ENCODE measurements around the gene FREM2. TPM values are rescaled to one million over a fixed set of nuclear protein-coding genes. Genes with fewer than 3 reads are reported as not detected.

Gene FREM2
- total and polyA plus RNA-seq, 2 donors (not counting 3 experiments of a cell fraction or from before 2014, with no cell fraction given): under 0.01 TPM; not detected in 1

DNA sequence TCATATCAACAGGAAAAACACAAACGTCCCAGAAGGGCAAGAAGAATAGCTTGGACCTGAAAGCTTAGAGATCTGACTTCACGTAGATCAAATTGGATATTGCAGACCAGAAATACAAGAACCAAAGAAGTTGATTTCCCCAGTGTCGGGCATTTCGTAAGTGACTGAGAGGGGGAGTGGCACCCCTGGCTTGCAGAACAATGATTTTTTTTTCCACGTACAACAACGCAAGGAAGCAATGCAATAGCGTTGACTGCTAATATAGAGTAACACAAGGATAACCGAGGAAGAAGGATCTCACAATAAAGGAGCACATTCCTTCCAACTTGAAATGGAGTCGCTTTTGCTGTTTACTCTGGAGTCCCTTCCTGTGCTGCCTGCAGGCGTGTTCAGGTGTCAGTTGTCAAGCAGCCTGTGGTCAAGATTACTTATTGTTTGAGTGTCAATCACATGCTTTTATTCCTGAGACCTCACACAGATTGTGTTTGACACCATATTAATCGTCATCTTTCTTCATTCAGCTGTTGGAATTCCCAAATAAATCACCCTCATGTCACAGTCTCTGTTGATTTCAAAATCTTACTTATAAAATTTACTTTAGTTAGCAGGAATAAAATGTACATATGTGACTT lies 139.4 kb downstream of the FREM2 start:
- Histone ChIP-seq H3K27ac (ENCODE audit: insufficient read depth, low read depth, low read length) (no peak overlapping the region), H3K4me1 (ENCODE audit: control insufficient read depth, extremely low read depth, insufficient read depth, low read length) (no peaks in the 10 kb centered on the region), H4K20me1 (replicated peaks; ENCODE audit: control insufficient read depth, extremely low read depth, insufficient read depth, low read length) (no peaks in the 10 kb centered on the region), H3K4me3 (replicated peaks in 1 of 3; ENCODE audit: insufficient read depth in 1 of 3, low read depth in 1 of 3, low read length in 3 of 3) (no peak overlapping the region), H3K36me3 (ENCODE audit: control insufficient read depth in 2 of 2, extremely low read depth in 1 of 2, insufficient read depth in 2 of 2, low read length in 2 of 2) (no peaks in the 10 kb centered on the region), H3K79me2 (ENCODE audit: control insufficient read depth, insufficient read depth, low read length) (no peaks in the 10 kb centered on the region), H3K9me1 (replicated peaks; ENCODE audit: control insufficient read depth, extremely low read depth, insufficient read depth, low read length) (no peaks in the 10 kb centered on the region), H3K9me3 (replicated peaks; ENCODE audit: control insufficient read depth, insufficient read depth, low read length) (no peaks in the 10 kb centered on the region), H3K9ac (replicated peaks; ENCODE audit: extremely low read depth, insufficient read depth, low read length) (no peak overlapping the region), H2AFZ (ENCODE audit: low read depth, low read length) (no peak overlapping the region), H3K4me2 (ENCODE audit: insufficient read depth, low read length) (no peak overlapping the region), H3K27me3 (ENCODE audit: control insufficient read depth in 2 of 2, insufficient read depth in 2 of 2, low read length in 2 of 2) (no peaks in the 10 kb centered on the region)
- no peak for TF ChIP-seq JUN (IDR thresholded peaks at IDR 0.05; ENCODE audit: borderline replicate concordance, insufficient read depth, insufficient read length, low read depth)
- no peak for TF ChIP-seq FOS (IDR thresholded peaks at IDR 0.05; ENCODE audit: borderline replicate concordance, insufficient read depth, low read length)
- TF ChIP-seq EZH2 (IDR thresholded peaks at IDR 0.05; ENCODE audit: borderline replicate concordance, low read depth, low read length, severe bottlenecking): no peak
- TF ChIP-seq GATA2 (IDR thresholded peaks at IDR 0.05; ENCODE audit: insufficient read depth, insufficient read length, low read depth, low read length): no peak
- TF ChIP-seq, protein P1, sequence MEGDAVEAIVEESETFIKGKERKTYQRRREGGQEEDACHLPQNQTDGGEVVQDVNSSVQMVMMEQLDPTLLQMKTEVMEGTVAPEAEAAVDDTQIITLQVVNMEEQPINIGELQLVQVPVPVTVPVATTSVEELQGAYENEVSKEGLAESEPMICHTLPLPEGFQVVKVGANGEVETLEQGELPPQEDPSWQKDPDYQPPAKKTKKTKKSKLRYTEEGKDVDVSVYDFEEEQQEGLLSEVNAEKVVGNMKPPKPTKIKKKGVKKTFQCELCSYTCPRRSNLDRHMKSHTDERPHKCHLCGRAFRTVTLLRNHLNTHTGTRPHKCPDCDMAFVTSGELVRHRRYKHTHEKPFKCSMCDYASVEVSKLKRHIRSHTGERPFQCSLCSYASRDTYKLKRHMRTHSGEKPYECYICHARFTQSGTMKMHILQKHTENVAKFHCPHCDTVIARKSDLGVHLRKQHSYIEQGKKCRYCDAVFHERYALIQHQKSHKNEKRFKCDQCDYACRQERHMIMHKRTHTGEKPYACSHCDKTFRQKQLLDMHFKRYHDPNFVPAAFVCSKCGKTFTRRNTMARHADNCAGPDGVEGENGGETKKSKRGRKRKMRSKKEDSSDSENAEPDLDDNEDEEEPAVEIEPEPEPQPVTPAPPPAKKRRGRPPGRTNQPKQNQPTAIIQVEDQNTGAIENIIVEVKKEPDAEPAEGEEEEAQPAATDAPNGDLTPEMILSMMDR (IDR thresholded peaks at IDR 0.05; ENCODE audit: extremely low read depth in 1 of 2, insufficient read depth in 1 of 2, low read depth in 1 of 2, low read length in 2 of 2): no peak
- no peak for TF ChIP-seq POLR2A (IDR thresholded peaks at IDR 0.05; ENCODE audit: low read depth, low read length)
- no peak for TF ChIP-seq POLR2AphosphoS5 (IDR thresholded peaks at IDR 0.05; ENCODE audit: insufficient read depth, low read depth, low read length)
- TF ChIP-seq, protein P2, sequence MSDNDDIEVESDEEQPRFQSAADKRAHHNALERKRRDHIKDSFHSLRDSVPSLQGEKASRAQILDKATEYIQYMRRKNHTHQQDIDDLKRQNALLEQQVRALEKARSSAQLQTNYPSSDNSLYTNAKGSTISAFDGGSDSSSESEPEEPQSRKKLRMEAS (IDR thresholded peaks at IDR 0.05; ENCODE audit: insufficient read depth, insufficient read length): no peak
- no peak for TF ChIP-seq MYC (IDR thresholded peaks at IDR 0.05; ENCODE audit: low read depth, low read length)
- ChIA-PET CTCF (no interaction called here), POLR2A (no interaction called here)
- no TSS peak for BruUV-seq (replicated peaks)
- DNase-seq (ENCODE audit: low read depth, low spot score) (no peak), FAIRE-seq (no peak)
- intact Hi-C loops (cut with micrococcal nuclease): no loop called here
- dilution Hi-C loops (cut with MboI; ENCODE audit: extremely low pct_ligation_motif_present, low sequenced_read_pairs): no loop called here

All from endothelial cell of umbilical vein (primary cell).